IPS-18a (cell line): ENCODE results near the gene TRAF2.

Experiments
- H3K27ac ChIP-seq: one replicate; pipeline ENCODE4 v1.5.1; 2013; ENCODE audit warnings: low read length
- H3K27me3 ChIP-seq: one replicate; pipeline ENCODE4 v1.6.1; 2013; ENCODE audit warnings: mild to moderate bottlenecking, low read length; ENCODE audit not compliant: control insufficient read depth, insufficient read depth
- H3K36me3 ChIP-seq: one replicate; pipeline ENCODE4 v1.6.1; 2013; ENCODE audit warnings: low read depth, low read length; ENCODE audit not compliant: control insufficient read depth
- H3K4me1 ChIP-seq: one replicate; pipeline ENCODE4 v1.6.1; 2013; ENCODE audit warnings: low read depth, low read length; ENCODE audit not compliant: control insufficient read depth
- H3K4me3 ChIP-seq: one replicate; pipeline ENCODE4 v1.5.1; 2013; ENCODE audit warnings: low read length
- H3K9ac ChIP-seq: one replicate; pipeline ENCODE4 v1.6.1; 2013; ENCODE audit warnings: mild to moderate bottlenecking, low read length, moderate library complexity
- H3K9me3 ChIP-seq: one replicate; pipeline ENCODE4 v1.6.1; 2013; ENCODE audit warnings: low read depth, low read length; ENCODE audit not compliant: control insufficient read depth

TRAF2 gene

GRCh38 chr9:136856541-136857141 lies 29.7 kb upstream of the TRAF2 start:
- H3K27me3 ChIP-seq: no peaks in the 10 kb centered on the region
- peaks cover 10% of the 10 kb centered on the region for H3K36me3 ChIP-seq
- no peaks in the 10 kb centered on the region for H3K9me3 ChIP-seq
- no peak overlapping the region for H3K27ac ChIP-seq
- no peaks in the 10 kb centered on the region for H3K4me1 ChIP-seq
- no peak overlapping the region for H3K4me3 ChIP-seq
- no peak overlapping the region for H3K9ac ChIP-seq

DNA sequence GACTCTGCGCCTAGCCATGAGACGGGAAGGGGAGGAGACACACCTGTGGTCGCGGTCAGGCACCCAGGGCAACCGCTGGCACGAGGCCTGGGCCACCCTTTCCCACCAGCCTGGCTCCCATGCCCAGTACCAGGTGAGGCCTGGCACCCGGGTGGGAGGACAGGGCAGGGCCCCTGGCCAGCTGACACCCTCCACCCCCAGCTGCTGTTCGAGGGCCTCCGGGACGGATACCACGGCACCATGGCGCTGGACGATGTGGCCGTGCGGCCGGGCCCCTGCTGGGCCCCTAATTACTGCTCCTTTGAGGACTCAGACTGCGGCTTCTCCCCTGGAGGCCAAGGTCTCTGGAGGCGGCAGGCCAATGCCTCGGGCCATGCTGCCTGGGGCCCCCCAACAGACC lies 29.1 kb upstream of the TRAF2 start:
- no peaks in the 10 kb centered on the region for H3K4me1 ChIP-seq
- no peak overlapping the region for H3K27ac ChIP-seq
- no peak overlapping the region for H3K9ac ChIP-seq
- peaks cover 15% of the 10 kb centered on the region for H3K36me3 ChIP-seq
- H3K9me3 ChIP-seq: no peaks in the 10 kb centered on the region
- H3K27me3 ChIP-seq: no peaks in the 10 kb centered on the region
- no peak overlapping the region for H3K4me3 ChIP-seq

DNA sequence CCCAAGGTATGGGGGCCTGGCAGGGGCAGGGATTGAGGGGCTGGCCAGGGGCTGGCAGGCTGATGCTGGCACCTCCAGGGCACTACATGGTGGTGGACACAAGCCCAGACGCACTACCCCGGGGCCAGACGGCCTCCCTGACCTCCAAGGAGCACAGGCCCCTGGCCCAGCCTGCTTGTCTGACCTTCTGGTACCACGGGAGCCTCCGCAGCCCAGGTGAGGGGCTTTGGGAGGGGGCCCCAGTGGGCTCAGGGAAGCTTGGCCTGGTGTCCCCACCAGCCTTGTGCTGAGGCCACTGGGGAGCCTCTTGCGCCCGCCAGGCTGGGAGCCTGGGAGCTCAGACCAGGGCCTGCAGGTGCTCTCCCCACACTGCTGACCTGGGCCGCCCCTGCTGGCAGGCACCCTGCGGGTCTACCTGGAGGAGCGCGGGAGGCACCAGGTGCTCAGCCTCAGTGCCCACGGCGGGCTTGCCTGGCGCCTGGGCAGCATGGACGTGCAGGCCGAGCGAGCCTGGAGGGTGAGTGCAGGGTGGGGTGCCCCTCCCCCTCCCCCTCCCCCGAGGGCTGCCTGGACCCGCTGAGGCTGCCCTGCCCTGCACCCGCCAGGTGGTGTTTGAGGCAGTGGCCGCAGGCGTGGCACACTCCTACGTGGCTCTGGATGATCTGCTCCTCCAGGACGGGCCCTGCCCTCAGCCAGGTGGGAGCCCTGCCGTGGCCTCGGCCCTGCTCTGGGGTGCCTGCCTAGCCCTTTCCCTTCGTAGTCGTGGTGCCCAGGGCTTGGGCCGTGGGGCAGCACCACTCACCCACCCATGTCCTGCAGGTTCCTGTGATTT lies 28.5 kb upstream of the TRAF2 start:
- Histone ChIP-seq H3K36me3 (peaks cover 22% of the 10 kb centered on the region), H3K27me3 (no peaks in the 10 kb centered on the region), H3K27ac (no peak overlapping the region), H3K4me1 (no peaks in the 10 kb centered on the region), H3K9me3 (no peaks in the 10 kb centered on the region), H3K4me3 (no peak overlapping the region), H3K9ac (no peak overlapping the region)

DNA sequence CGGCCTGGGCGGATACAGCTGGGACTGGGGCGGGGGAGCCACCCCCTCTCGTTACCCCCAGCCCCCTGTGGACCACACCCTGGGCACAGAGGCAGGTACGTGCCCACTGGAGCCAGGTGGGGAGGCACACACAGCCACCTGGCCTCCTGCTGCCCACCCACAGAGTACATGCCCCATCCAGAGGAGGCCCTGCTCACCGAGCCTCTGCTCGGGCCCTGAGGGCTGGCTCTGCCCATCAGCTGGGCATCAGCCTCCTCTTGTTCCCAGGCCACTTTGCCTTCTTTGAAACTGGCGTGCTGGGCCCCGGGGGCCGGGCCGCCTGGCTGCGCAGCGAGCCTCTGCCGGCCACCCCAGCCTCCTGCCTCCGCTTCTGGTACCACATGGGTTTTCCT lies 27.9 kb upstream of the TRAF2 start:
- peaks cover 28% of the 10 kb centered on the region for H3K36me3 ChIP-seq
- no peak overlapping the region for H3K4me3 ChIP-seq
- H3K9ac ChIP-seq: no peak overlapping the region
- no peak overlapping the region for H3K27ac ChIP-seq
- no peaks in the 10 kb centered on the region for H3K9me3 ChIP-seq
- no peaks in the 10 kb centered on the region for H3K4me1 ChIP-seq
- H3K27me3 ChIP-seq: no peaks in the 10 kb centered on the region

- Histone ChIP-seq H3K9ac (no peak overlapping the region), H3K4me1 (no peaks in the 10 kb centered on the region), H3K4me3 (no peak overlapping the region), H3K36me3 (peaks cover 35% of the 10 kb centered on the region), H3K27me3 (no peaks in the 10 kb centered on the region), H3K27ac (no peak overlapping the region), H3K9me3 (no peaks in the 10 kb centered on the region)
Measured at GRCh38 chr9:136858844-136859757, 27.2 kb upstream of the TRAF2 start.

- Histone ChIP-seq H3K9me3 (no peaks in the 10 kb centered on the region), H3K4me3 (no peak overlapping the region), H3K27ac (no peak overlapping the region), H3K4me1 (peaks cover 4% of the 10 kb centered on the region), H3K9ac (no peak overlapping the region), H3K36me3 (peaks cover 37% of the 10 kb centered on the region), H3K27me3 (no peaks in the 10 kb centered on the region)
Measured at GRCh38 chr9:136860529-136860928, 25.8 kb upstream of the TRAF2 start.

DNA sequence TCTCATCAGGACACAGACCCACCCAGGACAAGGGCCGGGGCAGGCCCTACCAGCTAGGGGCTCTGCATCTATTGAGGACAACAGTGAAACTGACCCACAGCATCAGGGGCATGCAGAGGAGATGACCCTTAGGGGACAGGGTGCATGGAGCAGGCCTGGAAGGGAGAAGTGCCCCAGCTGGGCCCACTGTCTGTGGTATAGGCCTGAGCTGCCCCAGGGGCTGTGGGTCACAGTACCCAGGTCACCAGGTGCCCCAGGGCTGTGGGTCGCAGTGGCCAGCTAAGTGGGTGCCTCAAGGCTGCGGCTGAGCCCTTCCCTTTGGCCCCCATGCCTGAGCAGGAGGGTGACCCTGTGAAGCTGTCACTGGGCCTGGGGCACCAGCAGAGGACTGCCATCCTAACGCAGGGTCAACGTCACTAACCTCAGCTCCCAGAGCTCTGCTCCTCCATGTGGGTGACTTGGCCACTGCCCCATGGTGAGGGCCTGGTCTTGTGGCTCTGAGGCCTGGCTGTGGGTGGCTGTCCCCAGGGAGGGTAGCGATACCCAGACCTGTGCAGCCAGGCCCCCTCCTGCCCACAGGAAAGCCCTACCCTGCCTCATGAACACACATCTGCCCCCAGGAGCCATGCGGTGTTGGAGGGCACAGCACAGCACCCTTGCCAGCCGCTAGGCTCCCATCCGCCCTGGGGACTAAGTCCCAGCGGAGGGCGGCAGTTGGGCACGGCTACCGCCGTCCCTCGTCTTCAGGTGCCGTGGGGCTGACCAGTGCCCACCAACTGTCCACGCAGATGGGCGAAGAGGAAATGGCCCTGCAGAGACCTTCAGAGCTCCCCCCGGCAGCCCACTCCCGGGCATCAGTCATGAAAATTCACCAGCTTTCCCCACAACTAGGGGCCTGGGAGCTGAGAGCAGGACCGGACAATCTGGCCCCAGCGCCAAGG lies 25.1 kb upstream of the TRAF2 start:
- Histone ChIP-seq H3K36me3 (peaks cover 37% of the 10 kb centered on the region), H3K4me3 (no peak overlapping the region), H3K27me3 (no peaks in the 10 kb centered on the region), H3K4me1 (peaks cover 4% of the 10 kb centered on the region), H3K27ac (no peak overlapping the region), H3K9ac (no peak overlapping the region), H3K9me3 (no peaks in the 10 kb centered on the region)

GRCh38 chr9:136861874-136862457 lies 24.4 kb upstream of the TRAF2 start:
- H3K9ac ChIP-seq: no peak overlapping the region
- no peak overlapping the region for H3K4me3 ChIP-seq
- peaks cover 37% of the 10 kb centered on the region for H3K36me3 ChIP-seq
- H3K4me1 ChIP-seq: peaks cover 4% of the 10 kb centered on the region
- H3K27ac ChIP-seq: no peak overlapping the region
- no peaks in the 10 kb centered on the region for H3K27me3 ChIP-seq
- H3K9me3 ChIP-seq: no peaks in the 10 kb centered on the region

DNA sequence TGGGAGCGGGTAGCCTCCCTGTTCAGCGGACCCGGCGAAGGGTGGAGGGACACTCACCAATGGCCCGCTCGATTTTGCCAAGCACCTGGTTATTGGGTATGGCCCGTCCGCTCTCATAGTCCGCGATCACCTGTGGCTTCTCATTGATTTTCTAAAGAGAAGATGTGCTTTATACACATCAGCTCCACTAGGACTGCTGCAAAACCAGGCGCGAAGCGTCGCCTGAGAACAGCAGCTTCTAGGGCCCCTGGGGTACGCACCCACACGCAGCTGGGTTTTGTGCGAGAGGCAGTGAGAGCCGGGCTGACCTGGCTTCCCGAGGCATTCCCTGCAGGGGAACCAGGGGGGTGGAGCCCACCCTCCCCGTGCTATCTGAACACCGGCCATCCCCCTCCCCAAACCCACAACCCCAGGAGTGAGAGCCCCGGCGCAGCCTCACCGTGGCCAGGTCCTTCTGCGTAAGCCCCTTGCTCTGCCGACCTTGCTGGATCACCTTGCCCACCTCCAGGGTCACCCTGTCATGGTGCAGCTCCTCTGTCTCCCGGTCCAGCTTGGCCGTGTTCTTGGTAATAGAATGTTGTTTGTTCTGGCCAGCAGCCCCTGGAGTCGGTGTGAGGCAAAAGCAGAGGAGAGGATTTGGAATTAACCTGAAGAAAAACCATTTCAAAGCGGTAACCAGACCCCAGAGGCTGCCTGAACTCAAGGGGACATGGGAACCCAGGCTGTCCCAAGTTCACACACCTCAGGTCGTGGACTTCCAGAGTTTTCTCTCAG lies 23.3 kb upstream of the TRAF2 start:
- Histone ChIP-seq H3K27ac (no peak overlapping the region), H3K27me3 (no peaks in the 10 kb centered on the region), H3K4me3 (no peak overlapping the region), H3K9me3 (no peaks in the 10 kb centered on the region), H3K4me1 (peaks cover 4% of the 10 kb centered on the region), H3K36me3 (peaks cover 37% of the 10 kb centered on the region), H3K9ac (no peak overlapping the region)

- no peaks in the 10 kb centered on the region for H3K9me3 ChIP-seq
- H3K4me3 ChIP-seq: no peak overlapping the region
- peaks cover 37% of the 10 kb centered on the region for H3K36me3 ChIP-seq
- no peak overlapping the region for H3K27ac ChIP-seq
- H3K27me3 ChIP-seq: no peaks in the 10 kb centered on the region
- peaks cover 4% of the 10 kb centered on the region for H3K4me1 ChIP-seq
- no peak overlapping the region for H3K9ac ChIP-seq
Measured at GRCh38 chr9:136863623-136864273, 22.6 kb upstream of the TRAF2 start.
